ENCODE data around the gene KLHL21. TPM values are rescaled to one million over a fixed set of nuclear protein-coding genes. Genes with fewer than 3 reads are reported as not detected.

Gene KLHL21
- total RNA-seq, 1 donor from 2014 or later, result 25.8 TPM

DNA sequence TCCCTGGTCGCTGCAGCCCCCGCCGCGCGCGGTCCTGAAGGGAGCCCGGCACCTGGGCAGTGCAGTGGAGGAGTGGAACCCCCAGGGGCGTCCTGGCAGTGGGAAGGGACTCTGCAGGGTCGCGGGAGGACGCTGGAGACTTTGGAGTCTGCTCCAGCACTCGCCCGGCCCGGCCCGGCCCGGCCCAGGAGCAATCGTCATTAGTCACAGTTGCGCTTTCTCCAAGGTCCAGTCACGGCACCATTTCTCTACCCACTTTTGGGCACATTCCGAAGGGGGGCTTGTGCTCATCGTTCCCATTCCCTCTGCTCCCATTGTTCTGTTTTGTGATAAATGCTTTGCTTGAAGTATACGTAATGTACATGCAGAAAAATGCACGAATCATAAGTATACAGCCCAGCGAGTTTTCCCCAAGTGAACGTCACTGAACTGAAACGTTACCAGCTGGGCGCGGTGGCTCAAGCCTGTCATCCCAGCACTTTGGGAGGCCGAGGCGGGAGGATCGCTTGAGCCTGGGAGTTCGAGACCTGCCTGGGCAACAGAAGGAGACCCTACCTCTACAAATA is 23.0 kb upstream of the KLHL21 start:
- no peak for DNase-seq (ENCODE audit: low spot score)

DNA sequence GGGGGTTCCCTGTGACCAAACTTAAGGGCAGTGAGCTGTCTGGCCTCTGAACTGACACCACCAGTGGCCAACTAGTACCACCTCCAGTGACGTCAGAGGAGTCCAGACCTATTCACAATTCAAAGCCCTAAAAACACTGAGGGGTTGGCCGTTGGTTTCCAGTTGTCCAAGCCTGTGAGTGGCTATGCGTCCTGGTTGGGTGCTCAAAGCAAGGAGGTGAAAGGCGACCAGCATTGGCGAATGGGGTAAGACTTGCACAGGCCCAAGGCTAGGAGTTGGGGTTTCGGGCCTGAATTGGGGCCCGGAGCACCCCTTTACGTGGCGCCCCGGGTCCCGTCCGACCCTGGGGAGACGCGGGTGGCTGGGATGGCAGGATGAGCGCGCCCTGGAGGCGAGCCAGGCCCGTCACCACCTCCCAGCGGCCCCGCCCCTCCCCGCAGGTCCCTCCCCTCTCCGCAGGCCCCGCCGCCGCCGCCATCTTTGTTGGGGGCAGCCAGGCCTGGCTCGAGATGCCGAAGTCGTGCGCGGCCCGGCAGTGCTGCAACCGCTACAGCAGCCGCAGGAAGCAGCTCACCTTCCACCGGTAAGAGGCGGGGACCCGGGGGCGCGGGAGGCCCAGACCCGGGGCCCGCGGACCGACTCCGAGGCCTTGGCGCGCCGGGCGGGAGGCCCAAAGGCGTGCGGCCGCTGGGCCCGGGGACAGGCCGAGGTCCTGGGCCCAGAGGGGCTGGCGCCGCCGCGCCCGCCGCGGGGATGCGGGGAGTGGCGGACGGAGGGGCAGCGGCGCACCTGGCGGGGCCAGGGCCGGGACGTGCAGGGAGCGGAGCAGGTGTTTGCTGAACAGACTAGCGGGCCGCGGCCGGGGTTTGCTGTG is 22.3 kb upstream of the KLHL21 start, which contains the start of gene THAP3:
Gene THAP3 (plus strand): TSS at position 159 of the 874 bp plus-strand sequence. CDS start 351 bp downstream, at position 510.
- peak; percentile 89 for DNase-seq (ENCODE audit: low spot score)

DNA sequence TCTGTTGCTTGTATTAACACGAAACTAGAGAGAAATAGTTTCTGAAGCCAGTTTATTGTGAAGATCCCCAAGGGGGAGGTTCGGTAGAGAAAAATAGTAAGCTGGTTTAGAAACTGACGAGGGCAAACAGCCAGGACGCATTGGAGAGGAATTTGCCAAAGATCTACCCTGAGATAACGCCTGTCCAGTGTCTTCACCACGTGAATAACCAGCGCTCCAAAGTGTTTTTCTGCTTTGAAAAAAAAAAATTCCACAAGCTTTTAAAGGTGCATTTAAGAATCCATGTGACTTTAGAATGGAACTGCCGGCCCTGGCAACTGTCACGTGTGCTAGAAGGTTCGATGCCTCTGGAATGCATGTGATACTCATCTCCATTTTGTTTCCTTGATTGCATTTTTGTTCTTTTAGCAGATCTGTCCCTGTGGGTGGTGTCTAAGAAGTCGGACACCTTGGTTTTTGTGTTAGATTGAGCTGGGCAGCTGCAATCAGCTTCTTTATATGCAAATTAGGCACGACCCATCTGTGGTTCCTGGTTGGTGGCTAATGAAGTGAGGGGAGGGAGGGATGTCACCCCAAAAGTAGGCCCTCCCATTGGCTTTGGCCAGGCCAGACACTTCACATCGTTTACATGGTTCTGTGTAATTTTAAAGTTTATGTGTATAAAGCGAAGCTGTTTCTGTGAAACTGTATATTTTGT is 20.7 kb upstream of the KLHL21 start:
- no peak for DNase-seq (ENCODE audit: low spot score)

DNA sequence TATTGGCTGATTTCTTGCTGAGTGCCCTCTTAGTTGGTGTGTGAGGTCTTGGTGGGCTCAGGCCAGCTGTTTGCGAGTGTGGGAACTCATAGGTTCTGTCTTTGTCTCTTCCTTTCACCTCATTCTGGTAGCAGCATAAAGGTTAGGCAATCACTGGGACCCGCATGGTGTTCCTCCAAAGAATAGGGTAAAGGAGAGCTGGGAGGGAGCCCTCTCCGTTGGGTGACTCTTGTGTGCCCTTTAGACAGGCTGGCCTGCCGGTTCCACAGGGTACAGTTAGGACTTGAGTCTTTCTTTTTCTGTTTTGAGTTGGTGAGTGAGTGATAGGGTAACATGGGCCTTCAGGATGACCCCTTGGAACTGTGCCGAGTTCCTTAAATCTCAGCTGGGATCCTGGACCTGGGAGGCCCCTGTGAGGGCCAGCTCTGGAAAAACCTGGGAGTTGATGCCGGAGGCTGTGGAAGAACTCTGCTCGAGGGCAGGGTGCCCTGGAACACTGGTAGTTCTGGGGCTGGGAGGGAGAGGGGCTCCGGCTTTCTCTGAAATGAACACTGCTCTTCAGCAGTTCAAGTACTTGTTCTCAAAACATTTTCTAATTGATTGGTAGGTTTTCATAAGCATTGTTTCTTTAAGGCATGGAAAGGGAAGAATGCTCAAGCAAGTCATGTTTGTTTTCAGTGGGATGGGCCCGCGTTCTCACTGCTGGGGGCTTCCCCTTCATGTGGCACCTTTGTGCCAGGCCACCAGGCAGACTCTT is 19.9 kb upstream of the KLHL21 start:
- no peak for DNase-seq (ENCODE audit: low spot score)

DNA sequence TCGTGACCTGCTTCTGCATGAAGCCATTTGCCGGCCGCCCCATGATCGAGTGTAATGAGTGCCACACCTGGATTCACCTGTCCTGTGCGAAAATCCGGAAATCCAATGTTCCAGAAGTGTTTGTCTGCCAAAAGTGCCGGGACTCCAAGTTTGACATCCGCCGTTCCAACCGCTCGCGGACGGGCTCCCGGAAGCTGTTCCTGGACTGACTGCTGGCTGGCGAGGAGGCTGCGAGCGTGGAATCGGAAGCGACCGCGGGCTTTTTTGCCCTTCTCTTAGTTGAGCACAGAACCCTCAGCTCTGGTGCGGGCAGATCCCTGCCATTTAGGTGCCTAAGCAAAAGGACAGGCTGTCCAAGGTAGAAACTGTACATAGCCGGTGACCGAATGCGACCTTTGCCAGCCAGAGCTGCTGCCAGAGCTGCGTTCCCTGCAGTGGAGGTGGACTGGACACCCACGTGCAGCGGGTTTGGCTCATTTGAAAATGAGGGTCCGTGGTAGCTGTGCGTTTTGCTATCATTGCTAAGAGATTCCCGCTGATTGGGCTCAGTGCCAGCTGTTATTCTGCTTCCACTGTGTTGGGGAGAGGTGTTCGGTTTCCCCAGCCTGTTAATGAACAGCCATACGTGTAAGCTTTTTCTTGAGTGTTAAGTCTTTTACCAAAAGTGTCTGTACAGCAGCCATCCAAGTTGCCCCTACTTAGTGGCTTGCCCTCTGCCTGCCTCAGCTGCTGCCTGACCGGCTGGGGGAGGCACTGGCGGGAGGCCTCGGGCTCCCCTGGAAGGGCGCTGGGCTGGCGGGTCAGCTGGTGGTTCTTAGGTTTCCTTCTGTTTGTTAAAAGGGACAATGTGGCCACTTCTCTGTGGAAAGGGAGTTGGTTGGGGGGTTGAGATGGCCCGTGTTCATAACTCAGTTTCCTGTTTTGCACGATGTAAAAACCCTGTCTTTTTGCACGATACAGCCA is 19.0 kb upstream of the KLHL21 start:
- no peak for DNase-seq (ENCODE audit: low spot score)

DNA sequence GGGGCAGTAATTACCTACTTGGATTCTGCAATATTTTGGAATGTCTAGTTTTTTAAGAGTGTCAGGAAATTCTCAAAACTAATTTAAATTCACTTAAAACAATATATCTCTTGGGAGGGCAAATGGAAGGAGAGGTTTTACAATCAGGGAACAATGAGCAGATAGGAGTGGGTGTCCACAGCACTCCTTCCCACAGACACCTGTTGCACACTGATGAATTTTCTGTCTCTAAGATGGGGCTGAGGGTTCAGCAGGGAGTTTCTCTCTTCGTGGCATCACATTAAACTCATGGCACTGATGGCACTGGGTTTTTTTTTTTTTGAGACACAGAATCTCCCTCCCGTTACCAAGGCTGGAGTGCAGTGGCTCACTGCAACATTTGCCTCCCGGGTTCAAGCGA is 16.4 kb upstream of the KLHL21 start:
- DNase-seq (ENCODE audit: low spot score), result no peak

DNA sequence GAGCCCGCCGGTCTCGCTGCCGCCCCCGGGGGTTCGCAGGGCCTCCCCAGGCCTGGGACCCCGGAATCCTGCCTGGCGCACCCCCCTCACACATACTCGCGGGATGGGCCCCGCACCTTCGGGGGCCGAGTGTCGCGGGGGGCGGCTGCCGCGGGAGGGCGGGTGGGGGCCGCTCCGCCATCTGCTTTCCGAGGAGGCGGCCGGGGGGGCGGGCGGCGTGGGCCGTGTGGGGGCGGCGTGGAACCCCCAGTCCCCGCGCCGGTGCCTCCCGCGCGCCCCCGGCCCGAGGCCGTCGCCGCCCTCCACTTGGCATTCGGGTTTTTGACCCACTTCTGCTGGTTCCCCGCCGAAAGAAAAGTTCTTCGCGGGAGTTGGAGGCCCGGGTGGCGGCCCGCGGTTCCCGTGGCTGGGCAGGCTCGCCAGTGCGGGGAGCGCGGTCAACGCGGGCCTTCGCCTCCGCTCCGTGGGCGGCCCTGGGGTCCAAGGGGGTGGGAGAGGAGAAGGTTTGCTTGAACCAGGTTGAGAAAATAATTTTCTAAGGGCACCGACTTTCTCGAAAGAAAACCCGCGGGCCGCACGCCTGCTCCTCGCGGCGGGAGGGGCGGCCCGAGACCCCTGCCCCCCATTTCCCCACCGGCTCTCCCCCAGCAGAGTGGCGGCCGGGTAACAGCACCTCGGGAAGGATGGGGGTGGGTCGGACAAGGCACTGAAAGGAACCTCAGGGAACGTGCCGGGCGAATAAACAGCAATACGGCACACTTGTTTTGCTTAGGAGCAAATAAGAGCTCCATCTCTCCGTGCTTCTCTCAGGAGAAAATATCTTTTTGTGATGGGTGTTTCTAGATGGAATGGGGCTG is 12.5 kb upstream of the KLHL21 start:
- DNase-seq (ENCODE audit: low spot score), result no peak

DNA sequence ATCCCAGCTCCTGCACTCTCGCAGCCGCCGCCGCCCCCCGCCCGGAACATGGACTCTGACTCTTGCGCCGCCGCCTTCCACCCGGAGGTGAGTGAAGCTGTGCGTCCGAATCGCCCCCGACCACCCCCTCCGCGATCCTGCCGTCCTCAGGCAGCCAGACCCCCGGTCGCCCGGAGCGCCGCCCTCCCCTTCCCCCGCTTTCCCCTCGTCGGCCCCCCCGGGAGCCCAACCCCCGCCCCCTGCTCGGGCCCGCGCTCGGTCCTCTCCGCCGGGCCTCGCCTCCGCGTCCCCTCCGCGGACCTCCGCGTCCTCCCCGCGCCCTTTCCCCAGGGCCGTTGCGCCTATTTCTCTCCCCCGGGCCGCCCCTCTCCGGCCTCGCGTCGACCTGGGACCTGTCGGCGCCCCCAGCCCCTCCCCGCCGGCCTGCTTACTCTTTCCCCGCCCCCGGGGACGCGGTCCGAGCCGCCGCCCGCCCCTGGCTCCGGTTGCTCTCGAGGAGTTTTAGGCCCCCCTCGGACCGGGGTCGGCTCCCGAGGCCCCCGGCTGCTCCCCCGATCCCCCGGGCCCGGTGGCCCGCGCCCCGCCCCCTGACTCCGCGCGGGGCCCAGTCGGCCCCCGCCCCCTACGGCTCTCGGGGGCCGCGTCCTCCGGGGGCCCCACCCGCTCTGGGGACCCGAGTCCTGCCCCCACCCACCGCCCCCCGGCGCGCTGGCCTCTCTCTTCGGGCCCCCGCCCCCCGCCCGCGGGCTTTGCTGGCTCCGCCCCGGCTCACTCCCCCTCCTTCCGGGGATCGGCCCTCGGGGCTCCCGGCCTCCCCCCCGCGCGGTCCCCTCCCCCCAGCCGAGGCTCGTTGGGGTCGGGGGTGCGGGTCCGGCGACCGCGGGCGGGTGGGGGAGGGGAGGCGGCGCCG is 11.6 kb upstream of the KLHL21 start:
- peak; percentile 71 for DNase-seq (ENCODE audit: low spot score)

DNA sequence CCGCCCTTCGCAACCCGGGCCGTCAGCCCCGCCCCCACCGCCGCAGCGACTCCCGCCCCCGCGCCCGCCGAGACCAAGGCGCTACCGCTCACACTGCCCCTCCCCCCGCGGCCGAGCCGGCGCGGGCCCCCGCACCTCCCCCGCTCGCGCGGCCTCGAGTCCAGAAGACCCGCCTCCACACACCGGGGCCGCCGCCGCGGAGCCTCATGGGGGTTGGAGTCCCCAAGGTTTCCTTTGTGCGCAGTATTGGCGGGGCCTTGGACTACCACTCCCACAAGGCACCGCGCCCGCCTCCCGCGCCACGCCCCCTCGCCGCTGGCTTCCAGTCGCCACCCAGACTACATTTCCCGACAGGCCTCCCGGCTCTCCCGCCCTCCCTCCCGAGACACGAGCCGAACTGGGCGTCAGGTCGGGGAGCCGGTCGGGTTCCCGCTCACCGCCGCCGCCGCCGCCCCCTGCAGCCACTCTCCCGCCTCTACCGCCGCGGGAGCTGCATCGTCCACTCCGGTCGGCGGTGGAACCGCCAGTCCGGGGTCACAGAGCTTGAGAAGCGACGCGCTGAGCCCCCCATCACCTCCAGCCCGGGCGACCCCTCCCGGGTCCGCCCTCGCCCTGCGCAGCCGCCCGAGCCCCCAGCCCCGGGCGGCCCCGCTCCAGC is 10.8 kb upstream of the KLHL21 start, which contains the start of gene PHF13:
Gene PHF13 (plus strand): TSS at position 371 of the 658 bp plus-strand sequence. CDS start 336 bp downstream, outside the sequence.
- peak; percentile 100 for DNase-seq (ENCODE audit: low spot score)

DNA sequence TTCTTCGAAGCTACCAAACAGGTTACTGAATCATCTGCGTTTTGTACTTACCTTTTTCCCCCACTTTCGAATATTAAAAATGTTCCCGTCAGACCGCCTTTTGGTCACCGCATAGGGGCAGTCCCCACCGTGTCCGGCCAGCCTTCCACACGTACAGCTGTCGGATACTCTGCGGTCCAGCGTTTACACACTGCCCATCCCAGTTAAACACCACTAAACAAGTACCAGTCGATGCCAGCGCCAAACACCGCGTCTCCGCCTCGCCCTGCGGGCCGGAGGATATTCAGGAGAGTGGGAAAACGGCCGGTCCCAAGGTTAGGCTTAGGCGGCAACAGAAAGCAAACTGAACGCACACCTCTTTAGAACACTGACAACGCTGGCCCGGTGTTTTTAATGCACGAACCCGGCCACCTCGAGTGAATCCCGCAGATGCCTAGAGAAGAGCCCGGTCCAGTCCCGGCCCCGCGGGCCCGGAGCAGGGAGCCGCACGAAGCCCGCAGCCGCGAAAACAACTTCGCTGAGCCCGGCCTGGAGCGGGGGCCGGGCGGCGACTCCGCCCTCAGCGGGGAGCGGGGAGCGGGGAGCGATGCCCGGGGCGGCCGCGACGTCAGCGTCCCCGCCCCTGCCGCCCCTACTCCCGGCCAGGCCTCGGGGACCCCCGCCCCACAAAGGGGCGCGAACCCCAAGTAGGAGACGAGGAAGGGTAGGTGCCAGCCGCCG is 10.1 kb upstream of the KLHL21 start:
- no peak for DNase-seq (ENCODE audit: low spot score)

DNA sequence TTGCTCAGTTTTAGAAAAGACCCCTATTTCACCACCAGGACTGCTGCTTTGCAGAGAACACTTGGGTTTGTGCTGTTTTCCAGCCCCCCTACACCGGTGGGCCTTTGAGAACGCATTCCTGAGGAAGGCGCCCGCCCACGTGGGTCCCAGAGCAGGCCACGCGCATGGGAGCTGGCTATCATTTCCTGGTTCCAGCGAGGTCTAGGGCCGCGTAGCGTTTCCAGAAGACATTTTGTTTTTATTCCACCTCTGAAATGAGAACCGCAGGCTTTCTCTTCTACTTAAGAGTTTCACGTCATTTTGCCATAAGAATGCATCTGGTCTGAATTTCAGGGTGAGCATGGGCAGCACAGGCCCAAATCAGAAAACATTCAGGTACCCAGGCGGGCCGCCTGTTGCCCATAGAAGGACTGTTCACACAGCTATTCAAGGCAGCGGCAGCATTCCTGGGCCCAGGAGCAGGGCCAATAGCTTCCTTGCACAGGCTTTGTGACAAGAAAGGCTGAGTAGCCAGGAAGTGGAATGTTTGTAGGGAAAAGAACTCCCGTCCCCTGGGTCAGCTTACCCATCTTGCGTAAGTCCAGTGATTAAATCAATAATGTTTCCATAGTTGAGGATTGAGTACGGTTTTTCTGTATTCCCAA is 1.4 kb upstream of the KLHL21 start:
- DNase-seq (ENCODE audit: low spot score), result peak; percentile 81

DNA sequence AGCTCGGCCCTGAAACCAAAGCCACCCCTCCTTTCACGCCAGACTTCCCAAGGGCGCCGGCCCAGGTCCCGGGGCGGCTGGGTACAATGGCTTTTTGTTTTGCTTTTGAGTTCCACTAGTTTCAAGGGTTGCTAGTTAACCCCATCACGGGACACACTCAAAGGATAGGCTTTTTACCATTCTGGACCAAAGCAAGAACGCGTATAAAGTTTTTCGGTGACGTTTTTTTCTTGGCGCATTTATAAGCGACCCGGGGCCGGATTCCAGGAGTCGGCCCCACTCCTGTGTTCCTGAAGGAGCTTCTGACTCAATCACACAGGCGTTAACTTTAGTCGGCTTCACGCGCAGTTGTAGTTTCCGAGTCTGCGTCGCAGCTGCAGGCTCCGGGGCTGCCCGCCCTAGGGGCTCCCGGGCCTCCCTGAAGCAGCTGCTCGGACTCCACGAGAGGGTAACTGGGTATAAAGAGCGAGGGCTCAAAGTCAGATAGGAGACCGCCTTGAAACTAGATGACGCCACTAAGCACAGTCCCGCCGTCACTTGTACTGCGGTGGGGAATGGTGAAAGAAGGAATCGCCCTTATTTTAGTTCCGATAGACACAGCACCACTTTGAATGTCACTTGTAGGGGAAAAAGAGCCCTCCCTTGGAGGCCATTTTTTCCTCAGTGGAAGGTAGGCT is 707 bp upstream of the KLHL21 start:
- no peak for DNase-seq (ENCODE audit: low spot score)

DNA sequence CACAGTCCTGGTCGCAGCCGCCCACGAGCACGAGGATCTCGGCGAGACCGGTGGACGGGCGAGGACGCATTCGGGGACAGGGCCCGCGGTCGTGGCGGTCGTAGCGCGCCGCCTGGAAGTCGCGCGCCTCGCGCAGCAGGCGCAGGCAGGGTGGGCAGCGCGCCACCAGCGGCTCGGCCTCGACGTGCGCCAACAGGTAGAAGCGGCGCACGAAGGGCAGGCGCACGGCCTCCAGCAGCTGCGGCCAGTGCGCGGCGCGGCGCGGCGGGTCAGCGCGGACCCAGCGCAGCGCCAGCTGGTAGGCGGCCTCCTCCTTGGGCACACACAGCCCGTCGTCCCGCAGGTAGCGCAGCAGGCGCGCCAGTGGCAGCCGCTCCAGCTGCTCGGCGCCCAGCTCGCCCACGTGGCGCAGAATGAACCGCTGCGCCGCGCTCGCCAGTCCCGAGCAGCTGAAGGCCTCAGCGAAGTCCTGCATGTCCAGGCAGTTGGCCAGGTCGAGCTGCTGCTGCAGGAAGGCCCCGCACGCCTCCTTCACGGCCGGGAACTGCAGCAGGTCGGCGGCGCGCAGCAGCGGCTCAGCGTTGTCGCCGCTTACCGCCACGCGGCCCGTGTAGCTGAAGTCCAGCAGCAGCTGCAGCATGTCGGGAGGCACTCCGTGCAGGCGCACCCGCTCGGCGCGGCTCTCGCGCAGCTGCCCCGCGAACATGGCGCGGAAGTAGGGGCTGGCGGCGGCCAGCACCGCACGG is 573 bp downstream of the KLHL21 start:
- DNase-seq (ENCODE audit: low spot score), result no peak

DNA sequence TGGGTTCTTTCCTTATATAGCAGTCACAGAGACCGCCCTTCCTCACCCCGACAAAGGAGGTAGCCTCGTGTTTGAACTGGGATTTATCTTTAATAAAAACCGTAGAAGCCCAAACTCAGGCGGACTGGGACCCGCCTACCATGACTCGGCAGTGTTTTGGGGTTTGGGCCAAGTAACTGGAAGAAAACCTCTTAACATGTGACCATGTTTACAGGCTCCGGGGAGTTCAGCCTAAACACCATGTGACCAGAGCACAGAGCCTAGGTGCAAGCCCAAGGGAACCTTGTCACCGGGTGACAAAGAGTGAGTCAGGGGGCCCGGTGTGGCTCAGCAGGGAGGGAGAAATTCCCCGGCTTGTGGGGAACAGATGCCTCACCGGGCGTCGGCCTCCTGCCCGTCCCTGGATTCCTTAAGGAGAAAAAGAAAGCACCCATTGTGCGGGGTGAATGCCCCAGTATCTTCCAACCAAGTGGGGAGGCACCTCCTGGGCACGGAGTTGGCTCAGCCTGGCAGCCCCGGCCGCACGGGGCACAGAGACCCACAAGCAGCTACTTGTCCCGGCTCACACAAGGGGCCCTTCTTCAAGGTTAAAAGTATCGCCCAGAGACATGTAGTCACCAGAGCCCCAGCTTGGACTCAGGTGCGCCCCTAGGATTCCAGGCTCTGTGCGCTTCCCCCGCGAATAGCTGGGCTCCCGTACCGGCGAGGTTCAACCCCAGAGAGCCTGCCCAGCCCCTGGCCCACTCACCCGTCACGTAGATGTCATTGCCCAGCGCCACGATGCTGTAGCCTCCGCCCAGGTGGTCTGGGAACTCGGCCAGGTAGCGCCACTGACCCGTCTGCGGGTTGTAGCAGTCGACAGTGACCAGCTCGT is 1.4 kb downstream of the KLHL21 start:
- peak; percentile 87 for DNase-seq (ENCODE audit: low spot score)

Measured in ureter (tissue), 1 donor.